Adipocyte (in vitro differentiated cells): Measurements from ENCODE around the gene ATP10D.

Experiments used
- DNase-seq: peaks from one replicate; pipeline ENCODE4 v3.0.0-alpha.2; 2015; ENCODE audit warnings: low read depth
- H3K27me3 ChIP-seq: replicated peaks from 2 replicates; pipeline ENCODE4 v1.7.0; 2013; ENCODE audit warnings: mild to moderate bottlenecking, low read length, moderate library complexity; ENCODE audit not compliant: control insufficient read depth, insufficient read depth
- H3K36me3 ChIP-seq: 2 replicates; pipeline ENCODE4 v1.7.0; 2013; ENCODE audit warnings: low read length, mild to moderate bottlenecking, moderate library complexity; ENCODE audit not compliant: control insufficient read depth, insufficient read depth, severe bottlenecking
- H3K4me1 ChIP-seq: 2 replicates; pipeline ENCODE4 v1.7.0; 2013; ENCODE audit warnings: mild to moderate bottlenecking, low read length, moderate library complexity; ENCODE audit not compliant: control insufficient read depth, insufficient read depth
- H3K4me3 ChIP-seq: 2 replicates; pipeline ENCODE4 v1.7.0; 2013; ENCODE audit warnings: mild to moderate bottlenecking, low read length, moderate library complexity
- H3K9ac ChIP-seq: 2 replicates; pipeline ENCODE4 v1.7.0; 2013; ENCODE audit warnings: mild to moderate bottlenecking, low read length, moderate library complexity
- H3K9me3 ChIP-seq: 2 replicates; pipeline ENCODE4 v1.7.0; 2013; ENCODE audit warnings: mild to moderate bottlenecking, low read length, moderate library complexity; ENCODE audit not compliant: control insufficient read depth

ATP10D gene

GRCh38 chr4:47598896-47599295 is 113.8 kb downstream of the ATP10D start:
- Histone ChIP-seq H3K36me3 (no peaks in the 10 kb centered on the region), H3K27me3 (no peaks in the 10 kb centered on the region), H3K9me3 (no peaks in the 10 kb centered on the region), H3K4me3 (no peak overlapping the region), H3K9ac (no peak overlapping the region), H3K4me1 (no peaks in the 10 kb centered on the region)
- no peak for DNase-seq

GRCh38 chr4:47606482-47606881 is 121.4 kb downstream of the ATP10D start:
- Histone ChIP-seq H3K4me1 (no peaks in the 10 kb centered on the region), H3K4me3 (no peak overlapping the region), H3K9ac (no peak overlapping the region), H3K27me3 (no peaks in the 10 kb centered on the region), H3K36me3 (no peaks in the 10 kb centered on the region), H3K9me3 (no peaks in the 10 kb centered on the region)
- no peak for DNase-seq

DNA sequence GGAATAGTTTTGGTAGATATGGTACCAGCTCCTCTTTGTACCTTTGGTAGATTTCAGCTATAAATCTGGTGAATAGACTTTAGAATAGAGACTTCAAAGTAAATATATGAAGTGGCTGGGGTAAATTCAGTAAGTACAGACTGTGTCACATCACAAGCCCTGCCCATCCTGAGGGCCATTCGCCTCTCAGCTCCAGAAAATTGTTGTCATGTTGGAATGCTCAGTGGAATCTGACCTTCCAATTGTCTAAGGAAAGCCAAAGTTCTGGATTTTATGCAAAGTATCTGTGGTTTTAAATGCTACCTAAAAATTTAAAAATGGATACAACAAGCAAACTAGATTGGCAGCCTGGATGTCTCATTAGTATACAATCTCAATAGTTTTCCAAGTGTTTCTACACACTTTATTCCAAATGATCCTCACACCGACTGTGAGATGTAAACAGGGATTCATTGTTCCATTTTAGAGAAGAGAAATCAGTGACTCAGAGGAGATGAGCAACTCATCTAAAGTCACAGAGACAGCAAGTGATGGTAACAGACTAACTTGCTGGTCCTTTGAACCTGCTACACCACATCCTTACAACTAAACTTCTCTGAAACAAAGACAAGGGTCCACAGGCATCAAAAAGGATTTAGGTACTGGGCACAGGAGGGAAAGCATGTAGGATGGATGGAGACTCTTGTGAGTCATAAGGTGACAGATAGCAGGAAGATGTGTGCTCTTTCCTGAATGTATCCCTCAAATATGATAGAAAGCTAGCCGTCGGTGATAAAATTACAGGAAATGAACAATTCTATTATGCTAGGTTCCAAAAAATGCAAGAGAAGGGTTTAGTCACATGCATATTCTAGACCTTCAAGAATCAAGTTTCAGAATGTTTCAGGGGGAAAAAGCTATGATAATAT is 127.3 kb downstream of the ATP10D start:
- Histone ChIP-seq H3K9me3 (no peaks in the 10 kb centered on the region), H3K4me1 (no peaks in the 10 kb centered on the region), H3K9ac (no peak overlapping the region), H3K36me3 (no peaks in the 10 kb centered on the region), H3K4me3 (no peak overlapping the region), H3K27me3 (no peaks in the 10 kb centered on the region)
- no peak for DNase-seq

- Histone ChIP-seq H3K9ac (no peak overlapping the region), H3K9me3 (no peaks in the 10 kb centered on the region), H3K27me3 (no peaks in the 10 kb centered on the region), H3K4me3 (no peak overlapping the region), H3K4me1 (no peaks in the 10 kb centered on the region), H3K36me3 (no peaks in the 10 kb centered on the region)
- DNase-seq = no peak
Observed at GRCh38 chr4:47615385-47615784, 130.3 kb downstream of the ATP10D start.

- no peak for DNase-seq
- Histone ChIP-seq H3K36me3 (no peaks in the 10 kb centered on the region), H3K9ac (no peak overlapping the region), H3K9me3 (no peaks in the 10 kb centered on the region), H3K4me1 (no peaks in the 10 kb centered on the region), H3K4me3 (no peak overlapping the region), H3K27me3 (no peaks in the 10 kb centered on the region)
Observed at GRCh38 chr4:47617607-47618006, 132.5 kb downstream of the ATP10D start.

GRCh38 chr4:47619691-47620090 is 134.6 kb downstream of the ATP10D start:
- no peak overlapping the region for H3K4me3 ChIP-seq
- no peak overlapping the region for H3K9ac ChIP-seq
- no peaks in the 10 kb centered on the region for H3K36me3 ChIP-seq
- no peak for DNase-seq
- H3K4me1 ChIP-seq = no peaks in the 10 kb centered on the region
- no peaks in the 10 kb centered on the region for H3K27me3 ChIP-seq
- no peaks in the 10 kb centered on the region for H3K9me3 ChIP-seq

- no peaks in the 10 kb centered on the region for H3K9me3 ChIP-seq
- no peak overlapping the region for H3K4me3 ChIP-seq
- H3K9ac ChIP-seq = no peak overlapping the region
- H3K36me3 ChIP-seq = no peaks in the 10 kb centered on the region
- no peaks in the 10 kb centered on the region for H3K27me3 ChIP-seq
- no peaks in the 10 kb centered on the region for H3K4me1 ChIP-seq
- no peak for DNase-seq
Observed at GRCh38 chr4:47621181-47621580, 136.1 kb downstream of the ATP10D start.

DNA sequence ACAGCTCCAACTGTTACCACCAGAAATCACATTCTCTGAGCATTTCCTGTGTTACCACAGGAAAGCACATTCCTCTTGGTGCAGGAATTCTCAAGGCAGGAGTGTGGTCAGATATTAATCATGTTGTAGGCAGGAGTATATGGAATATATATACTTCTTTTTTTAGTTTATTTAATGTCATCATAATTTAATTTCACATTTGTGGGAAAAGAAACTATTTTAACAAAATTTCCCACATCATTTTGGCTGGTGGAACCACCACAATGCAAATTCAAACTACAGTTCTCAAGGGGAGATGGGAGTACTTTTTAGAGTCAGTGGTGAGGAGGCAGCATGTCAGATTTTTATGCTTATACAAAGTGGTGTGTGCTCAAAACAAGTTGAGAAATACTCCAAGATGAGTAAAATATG is 139.0 kb downstream of the ATP10D start:
- no peak overlapping the region for H3K9ac ChIP-seq
- peak; percentile 34 for DNase-seq
- H3K27me3 ChIP-seq = no peaks in the 10 kb centered on the region
- no peaks in the 10 kb centered on the region for H3K36me3 ChIP-seq
- no peak overlapping the region for H3K4me3 ChIP-seq
- H3K9me3 ChIP-seq = no peaks in the 10 kb centered on the region
- H3K4me1 ChIP-seq = no peaks in the 10 kb centered on the region

GRCh38 chr4:47631161-47631560 is 146.1 kb downstream of the ATP10D start:
- Histone ChIP-seq H3K9ac (no peak overlapping the region), H3K4me1 (no peaks in the 10 kb centered on the region), H3K4me3 (no peak overlapping the region), H3K9me3 (no peaks in the 10 kb centered on the region), H3K36me3 (no peaks in the 10 kb centered on the region), H3K27me3 (no peaks in the 10 kb centered on the region)
- DNase-seq = no peak

GRCh38 chr4:47639531-47639930 is 154.5 kb downstream of the ATP10D start:
- H3K27me3 ChIP-seq = no peaks in the 10 kb centered on the region
- peaks cover 2% of the 10 kb centered on the region for H3K4me1 ChIP-seq
- H3K4me3 ChIP-seq = no peak overlapping the region
- no peaks in the 10 kb centered on the region for H3K36me3 ChIP-seq
- no peaks in the 10 kb centered on the region for H3K9me3 ChIP-seq
- H3K9ac ChIP-seq = no peak overlapping the region
- no peak for DNase-seq

DNA sequence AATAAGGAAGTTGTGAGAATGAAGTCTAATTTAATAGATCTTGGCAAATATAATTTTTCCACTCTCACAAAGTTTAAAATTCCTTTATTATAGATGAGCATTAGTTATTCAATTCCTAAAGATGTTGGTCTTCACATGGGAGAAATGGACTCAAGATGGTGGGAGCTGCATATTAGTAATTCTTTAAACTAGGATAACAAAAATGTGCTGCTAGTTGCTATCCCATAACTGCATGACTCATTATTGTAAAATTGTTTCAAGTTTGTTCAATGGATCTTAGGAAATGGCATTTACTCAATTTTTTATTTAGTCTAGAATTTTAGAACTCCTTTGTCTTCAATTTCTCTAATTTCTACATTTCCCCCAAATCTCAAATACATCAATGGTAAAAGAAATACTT is 155.8 kb downstream of the ATP10D start:
- Histone ChIP-seq H3K36me3 (no peaks in the 10 kb centered on the region), H3K27me3 (no peaks in the 10 kb centered on the region), H3K4me1 (peaks cover 2% of the 10 kb centered on the region), H3K9ac (no peak overlapping the region), H3K9me3 (no peaks in the 10 kb centered on the region), H3K4me3 (no peak overlapping the region)
- DNase-seq = peak; percentile 27

DNA sequence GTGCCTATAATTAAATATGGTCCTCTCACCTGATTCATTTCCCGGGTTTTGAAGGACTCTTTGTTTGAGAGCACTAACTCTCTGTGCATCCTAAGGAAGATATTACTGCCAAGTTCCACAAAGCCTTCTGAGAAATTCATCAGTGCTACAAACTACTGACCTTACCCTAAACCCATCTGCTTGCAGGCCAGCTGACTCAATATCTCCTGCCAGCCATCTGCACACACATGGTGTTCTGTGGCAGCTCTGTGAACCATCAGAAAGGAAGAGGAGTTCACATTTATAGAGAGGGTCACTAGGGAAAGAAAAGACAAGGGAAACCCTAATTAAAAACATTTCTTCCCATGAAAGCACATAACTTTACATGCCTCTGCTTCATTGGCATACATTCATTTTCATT is 156.7 kb downstream of the ATP10D start:
- no peaks in the 10 kb centered on the region for H3K36me3 ChIP-seq
- H3K4me3 ChIP-seq = no peak overlapping the region
- H3K27me3 ChIP-seq = no peaks in the 10 kb centered on the region
- no peak overlapping the region for H3K9ac ChIP-seq
- peaks cover 2% of the 10 kb centered on the region for H3K4me1 ChIP-seq
- H3K9me3 ChIP-seq = no peaks in the 10 kb centered on the region
- DNase-seq = no peak
